Measurements from ENCODE around the gene EEF1A2.
"Not testable (repeated sequence)": the region's sequence is repeated elsewhere in the genome, so short reads cannot be mapped to it uniquely, and the experiment has no call there.

Gene EEF1A2

GRCh38 chr20:63484236-63484635 lies 14.6 kb downstream of the EEF1A2 start:
- FAIRE-seq: no peak

DNA sequence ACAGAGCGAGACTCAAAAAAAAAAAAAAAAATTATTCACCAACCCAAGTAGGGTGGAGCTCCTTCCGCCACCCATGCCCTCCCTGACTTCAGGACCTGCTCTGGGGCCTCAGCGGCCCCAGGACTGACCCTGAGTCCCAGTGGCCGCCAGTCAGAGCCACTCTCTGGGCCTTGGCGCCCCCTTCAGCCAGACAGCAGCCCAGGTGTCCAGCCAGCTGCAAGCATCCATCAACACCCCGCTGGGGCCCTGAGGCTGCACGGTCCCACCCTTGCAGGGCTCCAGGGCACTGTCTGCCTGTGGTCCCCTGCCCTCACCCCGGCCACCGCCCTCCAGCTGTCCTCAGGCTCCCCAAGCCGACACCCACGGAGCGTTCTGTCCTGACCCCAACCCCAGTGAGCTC lies 15.0 kb downstream of the EEF1A2 start:
- no peak for FAIRE-seq

DNA sequence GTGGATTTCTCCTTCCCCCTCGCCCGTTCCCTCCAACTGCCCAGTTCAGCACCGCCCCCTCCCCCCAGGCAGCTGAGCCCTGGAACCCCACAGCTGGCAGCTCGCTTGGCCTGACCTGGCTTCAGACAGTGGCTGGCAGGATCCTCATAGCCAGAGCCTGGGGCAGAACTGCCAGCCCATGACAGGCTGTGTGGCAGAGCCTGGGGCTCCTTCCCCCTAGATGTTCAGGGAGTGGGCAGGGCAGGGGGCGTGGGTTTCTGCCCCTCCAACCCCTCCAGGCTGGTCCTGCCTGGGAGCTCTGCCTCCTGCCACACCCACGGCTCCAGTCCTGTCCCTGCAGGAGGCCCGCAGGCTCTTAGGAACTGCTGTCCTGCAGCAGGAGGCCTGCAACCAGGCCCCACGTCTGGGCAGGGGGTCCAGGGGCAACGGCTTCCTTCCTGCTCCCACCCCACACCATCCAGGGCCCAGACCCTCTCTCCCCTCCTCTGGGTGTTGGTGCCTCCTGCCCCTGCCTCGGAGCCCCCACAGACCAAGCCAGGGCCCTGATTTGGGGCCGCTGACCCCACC lies 16.8 kb downstream of the EEF1A2 start:
- FAIRE-seq: no peak

DNA sequence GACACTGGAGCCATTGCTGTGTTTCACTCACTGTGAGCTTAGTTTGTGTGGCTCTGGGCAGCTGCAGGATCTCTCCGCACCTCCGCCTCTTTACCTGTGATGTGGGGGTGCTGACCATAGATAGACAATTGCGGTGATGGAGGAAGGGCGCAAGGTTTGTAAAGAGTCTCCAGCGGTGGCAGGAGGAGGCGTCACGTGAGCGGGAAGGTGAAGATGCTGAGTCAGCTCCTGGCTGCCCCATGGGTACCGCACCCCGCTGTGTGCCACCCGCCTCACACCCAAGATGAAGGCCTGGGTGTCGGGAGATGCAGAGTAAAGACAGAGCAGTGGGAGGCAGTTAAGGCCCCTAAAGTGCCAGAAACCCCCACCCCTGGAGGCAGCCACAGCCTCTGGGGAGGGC lies 17.4 kb downstream of the EEF1A2 start:
- FAIRE-seq: no peak

- not testable (repeated sequence) for FAIRE-seq
Measured at GRCh38 chr20:63479695-63480419, 19.0 kb downstream of the EEF1A2 start.

DNA sequence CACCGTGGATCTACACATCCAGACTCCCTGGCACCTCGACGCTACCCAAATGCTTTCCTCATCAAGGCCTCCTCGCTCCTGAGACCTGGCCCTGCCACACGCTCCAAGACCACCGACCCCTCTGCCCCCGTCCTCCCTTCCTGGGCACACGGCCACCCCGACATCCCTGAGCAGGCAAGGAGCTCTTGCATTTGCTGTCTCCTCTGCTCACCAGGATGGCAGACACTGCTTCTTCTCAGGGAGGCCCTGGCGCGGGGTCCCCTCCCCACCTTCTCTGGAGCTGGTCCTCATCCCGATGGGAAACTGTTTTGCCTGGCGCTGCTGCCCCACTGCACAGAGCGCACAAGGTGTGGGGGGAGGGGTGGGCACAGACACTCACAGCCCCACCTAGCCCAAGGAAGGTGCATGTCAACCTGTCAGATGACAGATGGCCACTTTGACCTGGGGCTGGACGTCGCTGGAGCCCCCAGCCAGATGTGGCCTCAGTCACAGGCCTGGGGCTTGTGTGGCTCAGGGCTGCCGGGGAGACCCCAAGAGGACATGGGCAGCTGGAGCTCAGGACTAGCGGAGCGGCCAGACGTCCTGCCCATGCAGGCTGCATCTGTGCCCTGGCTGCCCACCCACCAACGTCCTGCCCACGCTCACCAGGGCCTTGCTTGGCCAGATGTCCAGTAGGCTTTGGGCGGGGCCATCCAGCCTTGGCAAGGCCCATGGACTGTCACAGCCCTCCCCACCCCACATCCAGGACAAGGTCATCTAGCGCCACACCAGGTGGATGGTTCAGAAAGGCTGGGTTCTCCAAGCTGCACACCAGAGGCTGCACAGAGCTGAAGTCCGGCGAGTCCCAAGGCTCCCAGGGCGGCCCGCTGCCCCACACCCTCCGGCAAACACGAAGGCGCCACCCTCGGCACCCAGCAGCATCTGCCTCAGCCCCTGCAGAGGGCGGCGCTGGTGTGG lies 20.3 kb downstream of the EEF1A2 start:
- FAIRE-seq: no peak

DNA sequence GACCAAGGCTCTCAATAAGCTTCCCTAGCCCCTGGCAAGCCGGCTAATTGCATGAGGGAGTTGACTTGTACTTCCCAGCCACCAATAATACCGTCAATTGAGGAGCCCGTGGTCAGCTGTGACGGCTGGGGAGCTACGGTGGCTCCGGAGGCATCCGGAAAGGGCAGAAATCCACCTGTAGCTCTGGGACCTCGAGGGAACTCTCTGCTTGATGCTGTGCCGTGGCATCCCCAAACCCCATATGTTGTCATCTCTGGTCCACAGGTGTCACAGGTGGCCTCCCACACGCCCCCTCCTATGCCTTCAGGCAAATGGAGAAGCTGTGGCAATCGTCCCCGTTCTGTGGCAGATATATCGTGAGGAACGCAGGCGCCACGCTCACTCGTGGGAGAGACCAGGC lies 20.9 kb downstream of the EEF1A2 start:
- FAIRE-seq: no peak

DNA sequence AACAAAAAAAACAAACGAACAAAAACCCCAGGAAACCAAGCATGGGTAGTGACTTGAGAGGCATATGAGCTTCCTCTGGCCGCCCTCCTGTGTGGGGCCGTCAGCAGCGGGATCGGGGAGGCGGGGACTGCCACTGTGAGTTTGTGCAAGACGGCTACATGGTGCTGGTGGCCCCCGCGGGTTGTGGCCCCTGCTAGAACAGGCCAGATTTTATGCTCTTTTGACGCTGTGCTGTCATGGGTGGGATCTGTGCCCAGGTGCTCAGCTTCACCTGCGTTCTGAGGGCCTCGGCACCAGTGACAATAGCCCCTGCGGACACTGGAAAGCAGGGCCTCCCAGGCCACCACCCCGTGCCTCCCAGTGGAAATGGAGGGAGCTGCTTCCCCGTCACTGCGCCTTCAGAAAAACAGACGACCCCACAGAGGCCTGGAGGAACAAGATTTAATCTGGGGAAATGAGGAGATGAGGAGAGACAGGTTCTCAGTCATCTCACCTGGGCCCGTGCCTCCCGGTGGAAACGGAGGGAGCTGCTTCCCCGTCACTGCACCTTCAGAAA lies 21.7 kb downstream of the EEF1A2 start:
- FAIRE-seq: no peak

DNA sequence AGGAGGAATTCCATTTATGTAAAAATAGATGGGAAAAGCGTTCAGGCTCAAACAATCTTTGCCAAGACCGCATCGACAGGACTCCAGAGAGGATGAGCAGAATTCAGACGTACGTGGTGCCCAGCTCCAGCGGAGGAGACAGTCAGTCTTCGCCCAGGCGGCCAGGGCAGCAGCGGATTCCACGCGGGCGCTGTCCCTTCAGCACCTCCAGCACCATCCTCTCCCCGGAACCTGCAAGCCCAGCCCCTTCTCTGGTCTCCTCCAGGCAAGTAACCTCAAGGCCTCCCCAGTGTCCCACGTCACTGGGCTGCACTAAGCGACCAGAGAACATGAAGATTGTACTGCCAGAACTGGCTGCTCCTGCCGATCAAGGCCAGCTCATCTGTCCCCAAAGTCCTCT lies 23.7 kb downstream of the EEF1A2 start:
- FAIRE-seq: no peak

DNA sequence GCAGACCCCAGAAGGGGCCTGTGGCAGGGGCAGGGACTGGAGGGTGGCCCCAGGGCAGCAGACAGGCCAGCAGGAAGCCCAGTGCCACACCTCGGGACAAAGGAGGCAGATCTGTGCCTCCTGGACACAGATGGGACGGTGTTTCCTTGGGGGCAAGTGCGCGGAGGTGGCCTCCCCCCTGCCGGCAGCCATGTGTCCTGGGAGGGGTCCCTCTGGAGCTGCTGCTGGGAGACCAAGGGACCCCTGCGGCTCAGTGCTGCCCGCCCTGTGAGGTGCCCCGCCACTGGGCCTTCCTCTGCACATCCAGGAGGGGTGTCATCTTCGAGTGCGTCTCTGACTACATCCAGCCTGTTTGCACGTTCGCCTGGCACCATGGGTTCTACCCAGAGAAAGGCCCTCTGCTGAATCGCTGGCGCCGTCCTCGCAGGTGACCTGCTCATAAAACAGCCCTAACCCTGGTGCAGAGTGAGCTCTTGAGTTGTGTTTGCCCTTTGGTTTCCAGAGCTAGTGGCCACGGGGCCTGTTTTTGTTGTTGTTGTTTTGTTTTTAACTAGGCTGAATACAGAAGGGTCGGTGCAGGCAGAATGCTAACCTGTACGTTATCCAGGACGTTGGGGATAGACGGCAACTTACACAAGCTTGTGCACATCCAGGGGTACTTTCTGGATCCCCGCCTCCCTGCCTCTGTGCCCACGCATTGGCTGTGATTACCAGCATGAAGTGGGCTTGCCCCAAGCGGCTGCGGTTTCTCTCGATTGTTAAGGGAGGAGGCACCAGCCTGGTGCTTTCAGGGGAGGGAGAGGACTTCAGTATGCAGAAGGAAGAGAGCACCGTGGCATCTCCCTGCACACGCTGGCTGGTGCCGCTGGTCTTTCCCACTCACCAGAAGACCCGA lies 25.1 kb downstream of the EEF1A2 start:
- no peak for FAIRE-seq

DNA sequence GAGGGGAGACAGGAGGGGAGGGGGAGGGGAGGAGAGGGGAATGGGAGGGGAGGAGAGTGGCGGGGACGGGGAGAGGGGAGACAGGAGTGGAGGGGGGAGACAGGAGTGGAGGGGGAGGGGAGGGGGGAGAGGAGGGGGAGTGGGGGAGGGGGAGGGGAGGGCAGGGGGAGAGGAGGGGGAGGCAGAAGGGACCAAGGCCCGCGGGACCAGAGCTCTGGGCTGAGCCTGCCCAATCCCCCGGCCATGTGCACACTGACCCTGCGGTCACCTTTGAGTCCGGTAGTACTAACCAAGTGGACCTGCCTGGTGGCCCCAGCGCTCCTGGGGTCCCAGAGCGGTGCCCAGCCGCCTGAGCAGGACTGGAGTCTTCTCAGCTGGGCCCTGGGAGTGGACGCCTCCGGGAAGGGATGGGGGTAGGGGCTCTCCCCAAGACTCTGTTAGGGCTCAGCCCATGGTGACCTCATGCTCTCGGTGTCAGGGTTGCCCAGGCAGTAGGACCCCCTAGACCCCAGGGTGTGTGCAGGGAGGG lies 26.0 kb downstream of the EEF1A2 start:
- no peak for FAIRE-seq

DNA sequence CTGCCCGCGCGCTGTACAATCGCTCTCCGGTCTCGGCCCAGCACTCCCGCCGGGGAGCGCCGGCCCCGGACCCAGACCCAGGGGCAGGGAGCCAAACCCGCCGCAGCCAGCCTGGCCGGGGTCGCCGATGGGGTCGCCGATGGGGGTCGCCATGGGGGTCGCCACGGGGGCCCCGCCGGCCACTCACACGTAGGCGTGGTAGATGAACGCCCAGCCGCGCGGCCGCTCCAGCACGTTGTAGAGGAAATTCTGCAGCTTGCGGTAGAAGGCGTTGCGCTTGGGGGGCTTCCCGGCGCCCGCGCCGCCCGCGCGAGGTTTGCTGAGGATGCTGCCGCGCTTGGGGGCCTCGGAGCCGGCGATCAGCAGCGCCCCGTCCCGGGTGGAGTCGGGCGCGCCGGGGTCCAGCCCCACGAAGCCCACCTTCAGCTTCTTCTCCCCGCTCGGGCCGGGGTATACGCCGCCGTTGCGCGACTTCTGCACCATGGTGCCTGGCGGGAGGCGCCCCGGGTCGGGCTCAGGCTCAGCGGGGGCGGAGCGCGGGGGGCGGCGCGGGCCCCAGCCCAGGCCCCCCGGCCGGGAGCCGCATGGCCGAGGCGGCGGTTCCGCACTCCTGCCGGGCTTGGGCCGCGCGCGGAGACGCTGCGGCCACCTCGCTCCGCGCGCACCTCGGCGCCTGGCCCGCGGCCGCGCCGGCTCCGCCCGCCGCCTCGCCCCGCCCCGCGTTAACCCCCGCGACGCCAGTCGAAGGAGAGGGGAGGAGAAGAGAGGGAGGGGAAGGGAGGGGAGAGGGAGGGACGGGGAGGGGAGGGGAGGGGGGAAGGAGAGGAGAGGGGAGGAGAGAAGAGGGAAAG lies 26.7 kb downstream of the EEF1A2 start, which contains the start of gene KCNQ2:
TSS of gene KCNQ2 (minus strand) at position 675 of the 851 bp plus-strand sequence. CDS start at position 483, 192 bp downstream.
- no peak for FAIRE-seq

DNA sequence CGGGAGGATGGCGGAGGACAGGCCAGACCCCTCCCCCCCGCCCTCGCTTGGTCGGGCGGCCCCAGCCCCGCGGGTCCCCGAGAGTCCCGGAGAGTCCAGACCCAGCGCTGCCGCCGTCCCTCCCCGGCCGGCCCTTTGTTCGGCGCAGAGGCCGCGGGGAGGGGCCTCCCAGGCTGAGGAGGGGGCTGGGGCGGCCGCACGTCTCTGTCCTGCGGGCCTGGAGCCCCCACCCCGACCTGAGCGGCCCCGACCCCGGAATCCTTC lies 27.2 kb downstream of the EEF1A2 start:
- FAIRE-seq: no peak

DNA sequence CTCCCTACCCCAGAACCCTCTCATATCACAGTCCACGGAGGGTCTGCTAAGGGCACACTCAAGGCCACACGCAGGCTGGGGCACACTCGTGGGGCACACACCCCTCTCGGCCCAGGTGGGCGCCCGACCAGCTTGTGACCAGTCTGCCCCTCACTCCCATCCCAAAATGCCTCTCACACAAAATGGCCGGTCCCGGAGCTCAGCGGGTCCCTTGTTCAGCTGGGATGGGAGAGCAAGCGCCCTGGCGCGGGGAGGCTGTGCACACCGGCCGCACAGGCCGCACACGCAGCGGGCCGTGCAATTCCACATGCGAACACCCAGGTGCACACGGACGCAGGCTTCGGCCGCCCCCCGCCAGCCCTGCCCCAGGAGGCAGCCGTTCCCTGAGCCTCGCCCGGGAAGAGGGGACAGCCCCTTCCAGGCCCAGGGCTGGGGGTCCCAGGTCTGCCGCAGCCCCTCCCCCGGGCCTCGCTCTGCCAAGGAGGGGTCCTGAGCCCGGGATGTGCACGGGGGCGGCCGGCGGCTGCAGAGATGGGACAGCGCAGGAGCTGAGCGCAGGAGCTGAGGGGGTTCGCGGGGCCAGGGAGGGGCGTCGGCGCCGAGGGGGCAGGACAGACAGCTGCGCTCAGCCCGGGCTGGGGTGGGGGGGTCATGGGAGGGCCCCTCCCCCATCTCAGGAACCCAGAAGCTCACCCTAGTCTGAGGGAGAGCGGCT lies 27.7 kb downstream of the EEF1A2 start:
- no peak for FAIRE-seq

DNA sequence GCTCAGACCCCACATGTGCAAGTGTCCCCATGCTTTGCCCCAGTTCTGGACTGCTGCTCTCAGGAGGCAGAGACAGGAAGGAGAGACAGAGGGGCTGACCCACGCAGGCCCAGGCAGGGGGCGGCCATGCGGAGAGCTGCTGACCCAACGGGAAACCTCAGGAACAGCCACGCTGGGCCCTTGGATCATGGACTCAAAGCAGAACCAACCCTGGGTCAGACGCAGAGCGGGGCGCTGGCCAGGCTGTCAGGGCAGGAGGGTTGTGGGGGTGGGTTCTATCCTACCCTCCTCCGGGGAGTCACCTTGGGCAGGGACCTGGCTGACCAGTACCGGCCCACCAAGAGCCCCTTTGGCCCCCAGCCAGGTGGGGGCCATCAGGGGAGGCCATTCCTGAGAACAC lies 28.5 kb downstream of the EEF1A2 start:
- FAIRE-seq: no peak

DNA sequence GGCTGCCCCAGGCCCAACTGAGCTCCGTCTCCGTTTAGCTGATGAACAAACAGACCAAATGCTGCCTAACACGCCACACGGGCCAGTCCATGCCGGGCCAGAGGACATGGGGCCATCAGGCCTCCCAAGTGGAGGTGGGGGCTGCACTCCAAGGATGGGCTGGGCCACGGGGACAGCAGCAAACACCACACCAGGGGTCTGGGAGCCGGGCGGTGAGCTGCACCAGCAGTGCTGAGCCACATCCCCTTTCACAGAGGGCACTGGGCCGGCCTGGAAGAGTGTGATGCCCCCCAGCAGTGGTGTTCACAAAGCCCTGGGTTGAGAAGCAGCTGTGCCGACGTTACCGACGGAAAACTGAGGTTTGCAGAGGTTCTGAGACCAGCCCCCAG lies 29.2 kb downstream of the EEF1A2 start:
- no peak for FAIRE-seq

- FAIRE-seq: no peak
Measured at GRCh38 chr20:63469019-63469712, 29.7 kb downstream of the EEF1A2 start.

- FAIRE-seq: no peak
Measured at GRCh38 chr20:63468421-63468820, 30.5 kb downstream of the EEF1A2 start.

- FAIRE-seq: no peak
Measured at GRCh38 chr20:63467294-63468083, 31.4 kb downstream of the EEF1A2 start.
